OCI-LY1 (cell line): ENCODE data around the gene LBH.

Source experiments
- H2AFZ ChIP-seq: fragments of 200-600 bp; sonication (generic), shearing (Covaris generic); 2 replicates; pipeline ENCODE4 v1.6.0; 2014; ENCODE audit warnings: antibody characterized with exemption, mild to moderate bottlenecking, low read length
- H3F3A ChIP-seq: fragments of 200-600 bp; sonication (generic), shearing (Covaris generic); 2 replicates; pipeline ENCODE4 v1.6.0; 2014; ENCODE audit warnings: mild to moderate bottlenecking, antibody characterized with exemption, low read length, moderate library complexity; ENCODE audit not compliant: insufficient read depth
- H3K27ac ChIP-seq: fragments of 200-600 bp; sonication (generic); 2 replicates; pipeline ENCODE4 v1.5.1; 2014; ENCODE audit warnings: low read length, mixed run types, mild to moderate bottlenecking, low read depth; ENCODE audit not compliant: poor library complexity, severe bottlenecking
- H3K27me3 ChIP-seq: fragments of 200-600 bp; sonication (generic); 2 replicates; pipeline ENCODE4 v1.6.0; 2014; ENCODE audit warnings: antibody characterized with exemption, mild to moderate bottlenecking, low read length, moderate library complexity; ENCODE audit not compliant: insufficient read depth
- H3K36me3 ChIP-seq: fragments of 200-600 bp; sonication (generic); 2 replicates; pipeline ENCODE4 v1.6.1; 2014; ENCODE audit warnings: mild to moderate bottlenecking, antibody characterized with exemption, low read length, moderate library complexity, mixed read lengths; ENCODE audit not compliant: insufficient read depth
- H3K4me1 ChIP-seq: fragments of 200-600 bp; sonication (generic); 2 replicates; pipeline ENCODE4 v1.5.1; 2014; ENCODE audit warnings: mild to moderate bottlenecking, low read length, moderate library complexity; ENCODE audit not compliant: insufficient read depth, severe bottlenecking
- H3K4me2 ChIP-seq: fragments of 200-600 bp; sonication (generic), shearing (Covaris generic); 2 replicates; pipeline ENCODE4 v1.6.1; 2014; ENCODE audit warnings: low read length
- H3K4me3 ChIP-seq: fragments of 200-600 bp; sonication (generic); 2 replicates; pipeline ENCODE4 v1.5.1; 2014; ENCODE audit warnings: low read length, low read depth, mild to moderate bottlenecking, mixed read lengths; ENCODE audit not compliant: poor library complexity, severe bottlenecking
- H3K79me2 ChIP-seq: fragments of 200-600 bp; shearing (Covaris generic); 2 replicates; pipeline ENCODE4 v1.6.1; 2016; ENCODE audit warnings: mixed run types, low read length, mixed read lengths; ENCODE audit not compliant: insufficient read depth
- H3K9ac ChIP-seq: fragments of 200-600 bp; sonication (generic), shearing (Covaris generic); 2 replicates; pipeline ENCODE4 v1.6.1; 2014; ENCODE audit warnings: mild to moderate bottlenecking, low read length, mixed read lengths
- H3K9me2 ChIP-seq: fragments of 200-600 bp; sonication (generic), shearing (Covaris generic); 2 replicates; pipeline ENCODE4 v1.6.1; 2014; ENCODE audit warnings: low read depth, mild to moderate bottlenecking, low read length, mixed read lengths
- H3K9me3 ChIP-seq: fragments of 200-600 bp; shearing (Covaris generic); 2 replicates; pipeline ENCODE4 v1.6.1; 2014; ENCODE audit warnings: low read length, mixed read lengths
- H4K20me1 ChIP-seq: fragments of 200-600 bp; sonication (generic), shearing (Covaris generic); 2 replicates; pipeline ENCODE4 v1.6.0; 2016; ENCODE audit warnings: mild to moderate bottlenecking, low read length; ENCODE audit not compliant: insufficient read depth
- CTCF ChIP-seq: fragments of 200-600 bp; sonication (generic), shearing (Covaris generic); IDR thresholded peaks from 2 replicates; pipeline ENCODE4 v1.5.1; 2017; ENCODE audit warnings: mild to moderate bottlenecking, antibody characterized with exemption, low read length, moderate library complexity, mixed read lengths
- EZH2 ChIP-seq: fragments of 200-600 bp; sonication (generic), shearing (Covaris generic); IDR thresholded peaks from 2 replicates; pipeline ENCODE4 v1.8.0; 2017; ENCODE audit warnings: borderline replicate concordance, mixed run types, mild to moderate bottlenecking, antibody characterized with exemption, low read length, moderate library complexity, mixed read lengths

Gene LBH

GRCh38 chr2:30269771-30270145 lies 38.4 kb downstream of the LBH start:
- H3K36me3 ChIP-seq: no peaks in the 10 kb centered on the region
- no peaks in the 10 kb centered on the region for H4K20me1 ChIP-seq
- H3K27ac ChIP-seq: no peak overlapping the region
- no peak overlapping the region for H2AFZ ChIP-seq
- no peaks in the 10 kb centered on the region for H3K79me2 ChIP-seq
- peaks cover 7% of the 10 kb centered on the region for H3K4me1 ChIP-seq
- no peak overlapping the region for H3K9ac ChIP-seq
- no peaks in the 10 kb centered on the region for H3K9me3 ChIP-seq
- no peak overlapping the region for H3K4me3 ChIP-seq
- no peaks in the 10 kb centered on the region for H3K9me2 ChIP-seq
- no peak for TF ChIP-seq CTCF
- no peak for TF ChIP-seq EZH2
- H3F3A ChIP-seq: no peaks in the 10 kb centered on the region
- no peak overlapping the region for H3K4me2 ChIP-seq
- H3K27me3 ChIP-seq: no peaks in the 10 kb centered on the region

- Histone ChIP-seq H3K4me3 (no peak overlapping the region), H3K9ac (no peak overlapping the region), H3K27me3 (no peaks in the 10 kb centered on the region), H2AFZ (no peak overlapping the region), H3K9me3 (no peaks in the 10 kb centered on the region), H3K9me2 (no peaks in the 10 kb centered on the region), H3K27ac (no peak overlapping the region), H3K79me2 (no peaks in the 10 kb centered on the region), H3K36me3 (no peaks in the 10 kb centered on the region), H3K4me1 (peaks cover 7% of the 10 kb centered on the region), H4K20me1 (no peaks in the 10 kb centered on the region), H3K4me2 (no peak overlapping the region), H3F3A (no peaks in the 10 kb centered on the region)
- TF ChIP-seq EZH2 (no peak), CTCF (no peak)
Measured at GRCh38 chr2:30270166-30270565, 38.8 kb downstream of the LBH start.

GRCh38 chr2:30271301-30271700 lies 40.0 kb downstream of the LBH start:
- Histone ChIP-seq H3K4me1 (peaks cover 3% of the 10 kb centered on the region), H3K4me3 (no peak overlapping the region), H2AFZ (no peak overlapping the region), H3K9me2 (no peaks in the 10 kb centered on the region), H3K79me2 (no peaks in the 10 kb centered on the region), H4K20me1 (no peaks in the 10 kb centered on the region), H3K36me3 (no peaks in the 10 kb centered on the region), H3K9me3 (no peaks in the 10 kb centered on the region), H3K4me2 (no peak overlapping the region), H3K27ac (no peak overlapping the region), H3F3A (no peaks in the 10 kb centered on the region), H3K27me3 (no peaks in the 10 kb centered on the region), H3K9ac (no peak overlapping the region)
- no peak for TF ChIP-seq CTCF
- no peak for TF ChIP-seq EZH2
